GM10248 (cell line): ENCODE measurements around the gene POFUT2.

Experiments
- CTCF ChIA-PET: fragments of 300-600 bp; sonication (Branson Sonifier 250); formaldehyde crosslinking; extraction: SDS; loops from one replicate; lab custom pipeline; 2021; ENCODE audit warnings: antibody characterized with exemption; lab: Yijun Ruan, JAX
- POLR2A ChIA-PET: fragments of 350-650 bp; sonication (Branson Sonifier 250); formaldehyde crosslinking; extraction: SDS; loops from one replicate; lab custom pipeline; 2020; ENCODE audit warnings: antibody characterized with exemption; lab: Yijun Ruan, JAX
- DNase-seq: peaks from one replicate; pipeline ENCODE4 v3.0.0; 2012; ENCODE audit errors: extremely low spot score
- CTCF ChIP-seq: IDR thresholded peaks from 2 replicates; pipeline ENCODE4 v1.5.1; 2012; ENCODE audit warnings: mild to moderate bottlenecking, low read depth; ENCODE audit errors: extremely low read depth, missing control alignments, control extremely low read depth

Gene POFUT2

DNA sequence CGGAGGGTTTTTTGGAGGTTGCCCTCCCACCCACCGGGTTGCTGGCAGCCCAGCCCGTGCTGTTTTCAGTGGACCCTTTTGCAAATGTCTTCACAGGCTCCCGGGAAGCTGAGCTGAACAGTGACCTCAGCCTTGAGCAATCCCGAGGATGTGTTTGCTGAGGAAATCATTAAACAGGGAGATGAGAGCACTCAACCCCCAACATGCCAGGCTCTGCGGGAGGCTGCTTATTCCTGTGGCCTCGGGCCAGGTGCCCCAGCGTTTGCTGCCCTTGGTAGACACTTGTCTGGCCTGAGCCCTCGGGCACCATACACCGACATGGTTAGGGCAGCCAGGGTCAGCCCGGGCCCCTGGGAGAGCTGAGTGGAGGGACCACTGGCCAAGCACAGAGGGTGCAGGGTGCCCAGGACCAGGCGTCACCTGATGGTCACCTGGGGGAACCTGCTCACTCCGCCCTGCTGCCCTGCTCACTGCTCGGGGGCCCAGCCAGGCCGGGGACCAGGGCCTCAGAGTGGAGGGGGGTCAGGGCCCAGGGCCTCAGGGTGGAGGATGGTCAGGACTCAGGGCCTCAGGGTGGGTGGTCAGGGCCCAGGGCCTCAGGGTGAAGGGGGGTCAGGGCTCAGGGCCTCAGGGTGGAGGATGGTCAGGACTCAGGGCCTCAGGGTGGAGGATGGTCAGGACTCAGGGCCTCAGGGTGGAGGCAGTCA lies 42.5 kb upstream of the POFUT2 start:
- CTCF ChIA-PET = interaction anchor here (1.4 kb wide), 1 partner anchor 21 kb away, joined by 3 read pairs; no protein-coding TSS in a partner anchor
- TF ChIP-seq CTCF = no peak
- no peak for DNase-seq
- POLR2A ChIA-PET = no interaction called here

GRCh38 chr21:45329261-45330074 lies 41.8 kb upstream of the POFUT2 start:
- ChIA-PET CTCF (interaction anchor here (1.4 kb wide), 1 partner anchor 20 kb away, joined by 3 read pairs; no protein-coding TSS in a partner anchor), POLR2A (no interaction called here)
- no peak for TF ChIP-seq CTCF
- DNase-seq = no peak

DNA sequence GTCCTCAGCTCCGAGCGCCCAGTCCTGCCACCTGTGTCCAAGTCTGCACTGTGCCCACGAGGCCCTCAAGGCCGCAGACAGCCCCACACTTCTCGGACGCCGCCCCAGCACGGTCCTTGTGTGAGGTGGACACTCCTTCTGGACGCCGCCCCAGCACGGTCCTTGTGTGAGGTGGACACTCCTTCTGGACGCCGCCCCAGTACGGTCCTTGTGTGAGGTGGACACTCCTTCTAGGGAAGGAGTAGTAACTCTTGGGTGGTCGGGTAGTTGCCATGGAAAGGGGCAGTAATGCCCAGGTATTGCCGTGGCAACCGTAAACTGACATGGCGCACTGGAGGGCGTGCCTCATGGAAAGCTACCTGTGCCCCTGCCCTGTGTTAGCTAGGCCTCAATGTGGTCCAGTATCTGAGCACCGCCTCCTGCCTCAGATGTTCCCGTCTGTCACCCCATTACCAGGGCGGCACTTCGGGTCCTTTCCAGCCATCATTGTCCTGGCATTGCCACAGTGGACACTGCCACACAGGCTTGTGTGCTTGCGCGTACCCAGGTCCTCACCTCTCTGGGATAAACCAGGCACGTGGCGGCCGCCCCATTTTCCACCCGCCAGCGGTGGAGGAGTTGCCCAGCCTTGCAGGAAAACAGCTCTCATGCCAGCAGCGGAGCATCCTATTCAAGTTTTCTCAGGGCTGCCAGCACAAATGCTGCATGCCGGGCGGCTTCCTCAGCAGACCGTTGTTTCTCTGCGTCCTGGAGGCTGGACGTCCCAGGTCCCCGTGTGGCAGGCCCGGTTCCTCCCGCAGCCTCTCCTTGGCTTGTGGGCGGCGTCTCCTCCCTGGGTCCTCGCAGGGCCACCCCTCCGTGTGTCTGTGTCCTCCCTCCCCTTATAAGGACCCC lies 40.8 kb upstream of the POFUT2 start:
- ChIA-PET CTCF (interaction anchor here (0.9 to 1.4 kb wide), 2 partner anchors 19 to 188 kb away, joined by 3 read pairs; no protein-coding TSS in a partner anchor), POLR2A (no interaction called here)
- no peak for DNase-seq
- TF ChIP-seq CTCF = no peak

DNA sequence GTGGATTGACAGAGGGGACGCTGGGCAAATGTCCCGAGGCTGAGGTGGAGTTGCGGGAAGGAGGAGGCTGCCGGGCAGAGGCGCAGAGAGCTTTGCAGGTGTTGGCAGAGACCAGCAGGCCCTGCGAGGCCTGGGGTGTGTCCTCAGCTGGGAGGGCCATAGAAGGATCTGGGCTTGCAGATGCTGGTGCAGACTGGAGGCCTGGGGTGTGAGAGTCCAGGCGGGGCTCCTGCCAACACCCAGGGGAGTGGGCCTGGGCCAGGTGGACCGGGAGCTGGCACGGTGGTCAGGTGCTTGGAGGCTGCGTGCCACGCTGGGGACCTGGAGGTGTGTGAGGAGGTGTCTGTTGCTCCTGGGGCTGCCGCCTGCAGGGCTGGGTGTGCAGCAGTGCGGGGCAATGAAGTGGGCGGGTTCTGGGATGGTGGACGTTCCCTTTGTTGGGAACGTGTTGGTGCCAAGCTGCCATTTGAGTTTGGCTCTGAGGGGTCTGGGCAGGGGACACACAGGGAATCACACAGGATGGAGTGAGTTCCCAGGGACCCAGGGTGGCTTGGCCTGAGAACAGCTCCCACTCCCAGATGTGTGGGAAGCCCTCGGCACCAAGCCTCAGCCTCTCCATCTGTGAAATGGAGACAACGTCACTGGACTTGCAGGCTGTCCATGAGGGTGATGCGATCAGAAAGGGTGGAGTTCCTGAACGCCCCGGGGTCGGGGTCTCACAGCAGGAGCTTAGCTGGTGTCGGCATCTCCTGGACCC lies 39.9 kb upstream of the POFUT2 start:
- no peak for DNase-seq
- POLR2A ChIA-PET = no interaction called here
- CTCF ChIA-PET = interaction anchor here (0.9 kb wide), 1 partner anchor 187 kb away, joined by 3 read pairs; no protein-coding TSS in a partner anchor

GRCh38 chr21:45326891-45327440 lies 39.3 kb upstream of the POFUT2 start:
- no peak for DNase-seq
- ChIA-PET CTCF (no interaction called here), POLR2A (no interaction called here)
- TF ChIP-seq CTCF = no peak

More for the DNA sequence above, 39.9 kb upstream of the POFUT2 start:
- TF ChIP-seq CTCF = no peak
